CD4-positive, alpha-beta T cell treated with Interleukin-17A for 1 hour (primary cell): ENCODE data around the gene BOK.
"Not testable (repeated sequence)": the region's sequence is repeated elsewhere in the genome, so short reads cannot be mapped to it uniquely, and the experiment has no call there.

Source experiments
- DNase-seq: peaks from one replicate; pipeline ENCODE4 v3.0.0-alpha.2; 2020

BOK gene

GRCh38 chr2:241559323-241560161 is 997 bp downstream of the BOK start:
- DNase-seq, result no peak

GRCh38 chr2:241560162-241560882 is 1.8 kb downstream of the BOK start:
- no peak for DNase-seq

GRCh38 chr2:241560883-241561474 is 2.4 kb downstream of the BOK start:
- DNase-seq, result no peak

DNA sequence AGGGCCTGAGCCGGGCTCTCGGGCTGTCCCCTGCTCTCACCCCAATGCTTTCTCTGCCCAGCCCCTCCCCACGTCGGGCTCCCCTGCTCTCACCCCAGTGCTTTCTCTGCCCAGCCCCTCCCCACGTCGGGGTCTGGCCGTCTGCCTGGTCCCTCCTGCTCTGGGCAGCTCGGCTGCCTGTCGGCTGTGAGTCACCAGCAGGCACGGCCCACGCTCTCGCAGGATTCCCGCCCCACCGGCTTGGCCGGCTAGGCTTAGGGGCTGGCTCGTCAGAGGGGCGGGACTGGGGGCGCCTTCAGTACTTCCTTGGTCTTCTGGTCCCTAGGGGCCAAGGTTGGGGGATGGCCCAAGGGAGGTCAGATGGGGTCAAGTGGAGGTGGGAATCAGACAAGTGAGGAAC is 3.3 kb downstream of the BOK start:
- no peak for DNase-seq

- DNase-seq, result no peak
These were observed 3.8 kb downstream of the BOK start for GRCh38 chr2:241562269-241562891.

GRCh38 chr2:241563031-241563507 is 4.5 kb downstream of the BOK start:
- no peak for DNase-seq

GRCh38 chr2:241563571-241563980 is 5.0 kb downstream of the BOK start:
- no peak for DNase-seq

DNA sequence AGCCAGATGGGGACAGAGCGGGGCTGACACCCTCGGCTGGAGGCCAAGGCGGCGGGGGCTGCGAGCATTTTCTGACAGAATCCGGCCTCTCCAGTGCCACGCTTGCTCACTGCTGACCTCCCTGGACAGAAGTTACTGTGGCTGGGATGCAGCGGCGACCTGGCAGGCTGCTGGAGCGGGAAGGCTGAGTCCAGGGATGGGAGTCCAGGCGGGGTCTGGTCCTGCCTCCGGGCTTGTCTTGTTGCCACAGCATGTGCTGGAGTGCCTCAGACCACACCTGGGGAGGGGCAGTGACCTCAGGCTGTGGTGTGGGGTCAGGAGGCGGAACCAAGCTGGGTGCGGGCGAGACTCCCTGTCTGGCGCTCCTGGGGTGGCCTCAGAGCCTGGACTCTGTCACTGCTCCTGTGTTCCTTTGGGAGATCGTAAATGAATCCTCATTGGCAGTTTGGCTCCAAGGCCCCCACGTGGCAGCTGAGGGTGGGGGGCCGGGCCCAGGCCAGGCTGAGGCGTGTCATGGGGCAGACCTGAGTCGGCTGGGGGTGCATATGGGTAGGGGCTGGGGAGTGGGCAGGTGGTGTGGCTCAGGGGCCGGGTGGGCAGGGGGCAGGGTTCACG is 5.5 kb downstream of the BOK start:
- DNase-seq, result no peak

GRCh38 chr2:241564596-241565410 is 6.3 kb downstream of the BOK start:
- no peak for DNase-seq

GRCh38 chr2:241565411-241565810 is 6.9 kb downstream of the BOK start:
- no peak for DNase-seq

DNA sequence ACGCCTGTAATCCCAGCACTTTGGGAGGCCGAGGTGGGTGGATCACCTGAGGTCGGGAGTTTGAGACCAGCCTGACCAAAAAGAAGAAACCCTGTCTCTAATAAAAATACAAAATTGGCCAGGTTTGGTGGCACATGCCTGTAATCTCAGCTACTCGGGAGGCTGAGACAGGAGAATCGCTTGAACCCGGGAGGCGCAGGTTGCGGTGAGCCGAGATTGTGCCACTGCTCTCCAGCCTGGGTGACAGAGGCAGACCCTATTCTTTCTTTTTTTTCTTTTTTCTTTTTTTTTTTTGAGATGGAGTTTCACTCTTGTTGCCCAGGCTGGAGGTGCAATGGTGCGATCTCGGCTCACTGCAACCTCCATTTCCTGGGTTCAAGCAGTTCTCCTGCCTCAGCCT is 7.5 kb downstream of the BOK start:
- DNase-seq, result not testable (repeated sequence)

DNA sequence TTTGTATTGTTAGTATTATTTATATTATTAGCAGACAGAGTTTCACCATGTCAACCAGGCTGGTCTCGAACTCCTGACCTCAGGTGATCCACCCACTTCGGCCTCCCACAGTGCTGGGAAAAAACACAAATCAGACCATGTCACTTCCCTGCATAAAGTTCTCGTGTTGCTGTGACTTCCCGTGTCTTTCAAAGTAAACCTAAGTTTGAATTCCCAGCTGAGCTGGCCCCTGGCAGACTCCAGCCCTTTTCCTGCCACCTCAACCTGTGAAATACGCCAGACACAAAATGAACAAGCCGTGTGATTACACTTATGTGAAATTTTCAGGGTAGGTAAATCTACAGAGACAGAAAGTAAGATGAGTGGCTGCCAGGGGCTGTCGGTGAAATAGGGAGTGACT is 7.9 kb downstream of the BOK start:
- no peak for DNase-seq

DNA sequence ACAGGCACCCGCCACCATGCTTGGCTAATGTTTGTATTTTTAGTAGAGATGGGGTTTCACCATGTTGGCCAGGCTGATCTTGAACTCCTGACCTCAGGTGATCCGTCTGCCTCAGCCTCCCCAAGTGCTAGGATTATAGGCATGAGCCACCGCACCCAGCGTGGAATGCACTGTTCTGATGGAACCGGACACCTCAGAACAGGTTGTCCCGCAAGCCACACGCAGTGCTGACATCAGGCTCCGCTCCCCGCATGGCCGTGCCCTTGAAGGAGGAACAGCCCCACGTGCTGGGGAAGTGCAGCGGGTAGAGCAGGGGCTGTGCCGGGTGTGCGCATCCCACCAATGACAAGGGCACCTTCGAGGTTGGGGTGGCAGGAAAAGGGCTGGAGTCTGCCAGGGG is 8.7 kb downstream of the BOK start:
- DNase-seq, result not testable (repeated sequence)

DNA sequence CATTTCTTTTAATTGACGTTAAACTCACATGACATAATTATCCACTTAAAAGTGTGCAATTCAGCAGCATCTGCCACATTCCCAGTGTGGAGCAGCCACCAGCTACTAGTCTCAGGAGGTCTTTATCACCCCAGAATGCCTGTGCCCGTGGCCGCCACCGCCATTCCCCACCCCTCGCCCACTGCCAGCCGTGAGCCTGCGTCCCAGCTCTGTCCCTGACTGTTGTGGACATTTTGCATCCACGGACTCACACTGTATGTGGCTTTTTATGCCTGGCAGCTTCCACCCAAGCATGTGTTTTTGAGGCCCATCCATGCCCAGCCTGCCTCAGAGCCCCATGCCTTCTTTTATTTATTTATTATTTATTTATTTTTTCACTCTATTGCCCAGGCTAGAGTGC is 9.2 kb downstream of the BOK start:
- DNase-seq, result no peak

GRCh38 chr2:241568726-241569125 is 10.2 kb downstream of the BOK start:
- DNase-seq, result no peak

DNA sequence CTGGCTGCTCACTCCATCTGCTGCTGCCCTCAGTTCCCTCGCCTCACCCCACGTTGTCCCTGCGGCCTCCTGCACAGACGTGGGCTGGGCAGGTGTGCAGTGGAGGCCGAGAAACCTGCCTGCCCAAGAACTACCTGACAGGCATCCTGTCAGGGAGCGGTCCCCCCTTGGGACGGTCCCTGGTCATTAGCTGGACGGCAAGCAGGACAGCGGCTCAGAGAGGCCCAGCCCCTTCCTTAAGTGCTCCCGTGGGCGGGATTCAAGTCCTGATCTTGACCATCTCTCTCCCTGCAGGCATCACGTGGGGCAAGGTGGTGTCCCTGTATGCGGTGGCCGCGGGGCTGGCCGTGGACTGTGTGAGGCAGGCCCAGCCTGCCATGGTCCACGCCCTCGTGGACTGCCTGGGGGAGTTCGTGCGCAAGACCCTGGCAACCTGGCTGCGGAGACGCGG is 11.3 kb downstream of the BOK start:
- DNase-seq, result no peak

- no peak for DNase-seq
These were observed 12.5 kb downstream of the BOK start for GRCh38 chr2:241570961-241571581.

DNA sequence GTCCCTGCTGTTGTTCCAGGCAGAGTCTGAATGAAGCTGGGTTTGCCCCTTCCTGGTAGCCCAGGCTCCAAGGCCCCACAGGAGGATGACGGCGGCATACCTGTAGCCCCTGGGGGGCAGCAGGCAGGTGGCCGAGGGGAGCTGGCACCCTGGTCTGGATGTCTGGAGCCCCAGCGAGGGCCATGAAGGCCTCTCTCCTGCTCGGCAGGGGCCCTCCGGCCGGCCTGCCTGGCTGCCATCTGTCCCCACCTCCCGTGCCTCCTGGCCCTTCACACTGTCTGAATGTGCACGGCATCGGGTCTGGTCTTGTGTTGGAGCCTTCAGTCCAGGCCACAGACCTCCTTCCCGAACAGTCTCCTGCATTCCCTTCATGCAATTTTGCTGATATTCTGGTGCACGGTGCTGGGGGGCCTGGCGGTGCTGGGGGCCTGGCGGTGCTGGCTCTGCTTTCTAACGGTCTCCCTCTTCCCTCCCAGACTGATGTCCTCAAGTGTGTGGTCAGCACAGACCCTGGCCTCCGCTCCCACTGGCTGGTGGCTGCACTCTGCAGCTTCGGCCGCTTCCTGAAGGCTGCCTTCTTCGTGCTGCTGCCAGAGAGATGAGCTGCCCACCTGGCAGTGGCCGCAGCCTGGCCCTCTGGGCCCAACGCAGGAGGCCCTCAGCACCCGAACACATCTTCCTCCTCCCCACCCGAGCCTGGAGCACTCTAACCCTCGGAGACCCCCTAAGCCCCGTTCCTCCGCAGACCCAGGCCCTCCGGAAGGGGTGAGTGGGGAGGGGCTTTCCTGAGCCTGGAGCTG is 13.5 kb downstream of the BOK start:
- DNase-seq, result no peak

- not testable (repeated sequence) for DNase-seq
These were observed 14.5 kb downstream of the BOK start for GRCh38 chr2:241572915-241573651.

DNA sequence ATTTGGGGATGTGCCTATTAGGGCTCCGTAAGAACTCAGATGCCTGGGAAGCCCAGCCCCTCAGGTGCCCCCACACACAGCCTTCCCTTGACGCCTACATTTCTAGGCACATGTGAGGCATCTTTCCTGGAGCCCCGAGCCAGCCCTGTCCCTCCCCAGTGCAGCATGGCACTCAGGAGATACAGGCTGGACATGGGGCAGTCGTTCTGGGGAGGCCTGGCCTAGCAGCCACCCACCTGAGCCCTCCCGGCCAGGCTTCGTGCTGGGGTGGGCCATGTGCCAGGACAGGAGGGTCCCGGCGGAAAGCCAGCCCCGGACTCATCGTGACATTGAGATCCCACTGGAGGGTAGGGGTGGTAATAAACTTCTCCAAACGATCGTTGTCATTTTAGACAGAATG is 15.2 kb downstream of the BOK start:
- DNase-seq, result no peak
